Forelimb muscle (tissue), 1 donor: ENCODE data around the gene DPYD. TPM values are rescaled to one million over a fixed set of nuclear protein-coding genes. Genes with fewer than 3 reads are reported as not detected.

Source experiments
- DNase-seq: peaks from one replicate; pipeline ENCODE4 v3.0.0-alpha.2; 2013; ENCODE audit warnings: low read depth
- polyA plus RNA-seq: library from polyadenylated mRNA; unstranded; fragments of 120-200 nt; gene quantifications from one replicate; pipeline ENCODE4 v1.2.1, GENCODE V29; 2013; ENCODE audit not compliant: insufficient read length

The DPYD gene
- polyA plus RNA-seq, 1 donor = 8.1 TPM

- DNase-seq = no peak
Observed at GRCh38 chr1:97906567-97907241, 14.1 kb downstream of the DPYD start.

GRCh38 chr1:97905141-97905940, 15.5 kb downstream of the DPYD start:
- DNase-seq = no peak

- no peak for DNase-seq
Observed at GRCh38 chr1:97904534-97904933, 16.3 kb downstream of the DPYD start.

- DNase-seq = no peak
Observed at GRCh38 chr1:97903626-97904025, 17.2 kb downstream of the DPYD start.

- DNase-seq = no peak
Observed at GRCh38 chr1:97902067-97902466, 18.8 kb downstream of the DPYD start.

GRCh38 chr1:97901017-97901658, 19.7 kb downstream of the DPYD start:
- no peak for DNase-seq

GRCh38 chr1:97898948-97899347, 21.9 kb downstream of the DPYD start:
- DNase-seq = no peak

- DNase-seq = no peak
Observed at GRCh38 chr1:97895278-97895677, 25.6 kb downstream of the DPYD start.

GRCh38 chr1:97893844-97894243, 27.0 kb downstream of the DPYD start:
- no peak for DNase-seq

- DNase-seq = no peak
Observed at GRCh38 chr1:97886199-97886598, 34.6 kb downstream of the DPYD start.

GRCh38 chr1:97883823-97884222, 37.0 kb downstream of the DPYD start:
- DNase-seq = no peak

- no peak for DNase-seq
Observed at GRCh38 chr1:97877307-97877706, 43.5 kb downstream of the DPYD start.

GRCh38 chr1:97875996-97876395, 44.8 kb downstream of the DPYD start:
- no peak for DNase-seq

GRCh38 chr1:97870589-97870988, 50.2 kb downstream of the DPYD start:
- no peak for DNase-seq

GRCh38 chr1:97869441-97869840, 51.4 kb downstream of the DPYD start:
- DNase-seq = no peak

- DNase-seq = no peak
Observed at GRCh38 chr1:97867127-97867526, 53.7 kb downstream of the DPYD start.

GRCh38 chr1:97864615-97865014, 56.2 kb downstream of the DPYD start:
- DNase-seq = no peak

GRCh38 chr1:97853221-97853620, 67.6 kb downstream of the DPYD start:
- no peak for DNase-seq

- DNase-seq = no peak
Observed at GRCh38 chr1:97849345-97850340, 71.2 kb downstream of the DPYD start.

- DNase-seq = no peak
Observed at GRCh38 chr1:97845805-97846204, 75.0 kb downstream of the DPYD start.

- DNase-seq = no peak
Observed at GRCh38 chr1:97844552-97845089, 76.2 kb downstream of the DPYD start.
